H1 (cell line): Measurements from ENCODE around the gene CTBP2. TPM values are rescaled to one million over a fixed set of nuclear protein-coding genes. Genes with fewer than 3 reads are reported as not detected.
A peak's percentile ranks its signal among the peaks of the same experiment; 100 is the strongest.

Experiments
- CTCF ChIA-PET: fragments of 300-600 bp; sonication (Branson Sonifier 250); formaldehyde crosslinking; loops from one replicate; lab custom pipeline; 2021; ENCODE audit not compliant: partially characterized antibody; lab: Charles Lee
- POLR2A ChIA-PET: fragments of 300-600 bp; sonication (Branson Sonifier 250); formaldehyde crosslinking; loops from one replicate; lab custom pipeline; 2021; ENCODE audit warnings: inconsistent platforms; ENCODE audit not compliant: partially characterized antibody; lab: Charles Lee
- DNase-seq, 2 experiments: peaks; one replicate each; pipeline versions ENCODE4 v3.0.0 to v3.0.0-alpha.2; 2010 to 2022; ENCODE audit warnings: low spot score in 2 of 2, low read depth in 1 of 2, mixed read lengths in 1 of 2
- FAIRE-seq: peaks from 2 replicates; lab custom pipeline; 2011; peaks lifted over from hg19 to GRCh38; lab: Jason Lieb, UNC
- H2AFZ ChIP-seq: 2 replicates; pipeline ENCODE4 v1.8.1; 2012; ENCODE audit warnings: low read length, inconsistent platforms
- H2AK5ac ChIP-seq: 2 replicates; pipeline ENCODE4 v1.6.1; 2013; ENCODE audit warnings: low read depth, low read length
- H2BK120ac ChIP-seq: replicated peaks from 2 replicates; pipeline ENCODE3; 2013; ENCODE audit warnings: low read depth, low read length, inconsistent platforms
- H2BK12ac ChIP-seq: 2 replicates; pipeline ENCODE4 v1.6.1; 2013; ENCODE audit warnings: low read depth, low read length
- H2BK15ac ChIP-seq: 2 replicates; pipeline ENCODE4 v1.6.1; 2013; ENCODE audit warnings: low read length
- H2BK20ac ChIP-seq: 2 replicates; pipeline ENCODE4 v1.6.1; 2013; ENCODE audit warnings: low read length
- H2BK5ac ChIP-seq: 2 replicates; pipeline ENCODE4 v1.6.1; 2013; ENCODE audit warnings: low read depth, low read length
- H3K14ac ChIP-seq: 2 replicates; pipeline ENCODE4 v1.6.1; 2013; ENCODE audit warnings: inconsistent platforms; ENCODE audit not compliant: insufficient read length
- H3K18ac ChIP-seq: 2 replicates; pipeline ENCODE4 v1.6.1; 2013; ENCODE audit warnings: low read length; ENCODE audit errors: extremely low read depth
- H3K23ac ChIP-seq: 2 replicates; pipeline ENCODE4 v1.6.1; 2013; ENCODE audit warnings: inconsistent platforms; ENCODE audit not compliant: insufficient read length
- H3K23me2 ChIP-seq: 2 replicates; pipeline ENCODE4 v1.6.1; 2013; ENCODE audit warnings: low read depth, low read length
- H3K27ac ChIP-seq: 2 replicates; pipeline ENCODE4 v1.6.1; 2011; ENCODE audit warnings: low read depth, low read length, inconsistent platforms
- H3K27me3 ChIP-seq, 4 experiments: replicated peaks in 1 of 4; 1 replicate in 1 of 4; 2 replicates in 3 of 4; pipeline versions ENCODE4 v1.6.1 to v1.8.1; 2011 to 2013; ENCODE audit warnings: low read length in 3 of 4, mild to moderate bottlenecking in 3 of 4, inconsistent platforms in 2 of 4, mixed read lengths in 2 of 4, moderate library complexity in 1 of 4; ENCODE audit not compliant: control insufficient read depth in 3 of 4, insufficient read depth in 3 of 4; ENCODE audit errors: extremely low read depth in 1 of 4
- H3K36me3 ChIP-seq, 4 experiments: 2 replicates each; pipeline versions ENCODE4 v1.6.1 to v1.8.1; 2011 to 2013; ENCODE audit warnings: mild to moderate bottlenecking in 4 of 4, low read length in 3 of 4, moderate library complexity in 2 of 4, control low read depth in 1 of 4, inconsistent platforms in 1 of 4; ENCODE audit not compliant: insufficient read depth in 4 of 4, control insufficient read depth in 2 of 4
- H3K4ac ChIP-seq: replicated peaks from 2 replicates; pipeline ENCODE3; 2013; ENCODE audit warnings: low read length, low read depth, mixed read lengths, inconsistent platforms; ENCODE audit not compliant: insufficient read length
- H3K4me1 ChIP-seq, 4 experiments: replicated peaks in 1 of 4; 1 replicate in 1 of 4; 2 replicates in 3 of 4; pipeline versions ENCODE4 v1.6.1 to v1.8.1; 2011 to 2013; ENCODE audit warnings: low read length in 3 of 4, inconsistent platforms in 2 of 4, mixed read lengths in 1 of 4; ENCODE audit not compliant: insufficient read depth in 4 of 4, control insufficient read depth in 3 of 4
- H3K4me2 ChIP-seq, 2 experiments: 2 replicates each; pipeline versions ENCODE4 v1.6.1 to v1.8.1; 2011 to 2013; ENCODE audit warnings: low read depth in 2 of 2, low read length in 2 of 2, control low read depth in 1 of 2, inconsistent platforms in 1 of 2, mild to moderate bottlenecking in 1 of 2; ENCODE audit not compliant: insufficient read depth in 1 of 2
- H3K4me3 ChIP-seq, 4 experiments: fragments of 200-600, 300-600 bp in 1 of 4; sonication (generic), shearing (Covaris generic), sonication (Bioruptor Twin) in 1 of 4; 2 replicates each; pipeline versions ENCODE4 v1.5.1 to v1.8.1; 2011 to 2016; ENCODE audit warnings: low read length in 4 of 4, low read depth in 3 of 4, control low read depth in 2 of 4, inconsistent platforms in 2 of 4, mild to moderate bottlenecking in 2 of 4, mixed read lengths in 1 of 4, moderate library complexity in 1 of 4; ENCODE audit not compliant: insufficient read depth in 2 of 4; ENCODE audit errors: extremely low read depth in 1 of 4
- H3K56ac ChIP-seq: replicated peaks from 2 replicates; pipeline ENCODE3; 2013; ENCODE audit warnings: low read depth, mild to moderate bottlenecking, mixed read lengths, low read length, inconsistent platforms; ENCODE audit not compliant: insufficient read length
- H3K79me1 ChIP-seq: 2 replicates; pipeline ENCODE4 v1.6.1; 2013; ENCODE audit warnings: low read depth, low read length, control low read depth
- H3K79me2 ChIP-seq, 2 experiments: 2 replicates each; pipeline versions ENCODE4 v1.6.1 to v1.8.1; 2012 to 2013; ENCODE audit warnings: low read length in 2 of 2, mild to moderate bottlenecking in 2 of 2, inconsistent platforms in 1 of 2; ENCODE audit not compliant: insufficient read depth in 2 of 2, control insufficient read depth in 1 of 2
- H3K9ac ChIP-seq, 4 experiments: replicated peaks in 1 of 4; 1 replicate in 1 of 4; 2 replicates in 3 of 4; pipeline versions ENCODE4 v1.6.1 to v1.8.1; 2011 to 2013; ENCODE audit warnings: low read depth in 3 of 4, low read length in 3 of 4, control low read depth in 2 of 4, mild to moderate bottlenecking in 2 of 4, moderate library complexity in 2 of 4, inconsistent platforms in 1 of 4; ENCODE audit errors: extremely low read depth in 1 of 4
- H3K9me3 ChIP-seq, 2 experiments: 2 replicates each; pipeline versions ENCODE4 v1.6.1 to v1.8.1; 2012 to 2013; ENCODE audit warnings: mild to moderate bottlenecking in 2 of 2, moderate library complexity in 2 of 2, control low read depth in 1 of 2, inconsistent platforms in 1 of 2, low read depth in 1 of 2, low read length in 1 of 2, mixed read lengths in 1 of 2; ENCODE audit not compliant: insufficient read depth in 2 of 2
- H4K20me1 ChIP-seq, 2 experiments: replicated peaks in 1 of 2; 2 replicates each; pipeline versions ENCODE3 to v1.8.1; 2011 to 2013; ENCODE audit warnings: inconsistent platforms in 2 of 2, low read length in 2 of 2, mild to moderate bottlenecking in 1 of 2; ENCODE audit not compliant: insufficient read depth in 2 of 2, control insufficient read depth in 1 of 2
- H4K5ac ChIP-seq: 2 replicates; pipeline ENCODE4 v1.6.1; 2013; ENCODE audit warnings: low read length, low read depth, mixed read lengths, inconsistent platforms; ENCODE audit not compliant: insufficient read length
- H4K8ac ChIP-seq: 2 replicates; pipeline ENCODE4 v1.8.0; 2013; ENCODE audit warnings: mild to moderate bottlenecking, moderate library complexity, low read length, inconsistent platforms; ENCODE audit not compliant: insufficient read depth; ENCODE audit errors: extremely low read depth
- H4K91ac ChIP-seq: replicated peaks from 2 replicates; pipeline ENCODE3; 2013; ENCODE audit warnings: low read length, mixed read lengths, inconsistent platforms; ENCODE audit not compliant: insufficient read length
- CBX5 ChIP-seq: fragments of 300-800, 300-1000 bp; sonication (generic); IDR thresholded peaks from 2 replicates; pipeline ENCODE4 v1.7.1; 2016; ENCODE audit warnings: antibody characterized with exemption, low read length, low read depth
- JUND ChIP-seq: IDR thresholded peaks from 2 replicates; pipeline ENCODE4 v1.6.1; 2011; ENCODE audit warnings: mild to moderate bottlenecking, improper control_type of control experiment, low read length
- PHF8 ChIP-seq: fragments of 200-600 bp; sonication (generic); conservative IDR thresholded peaks from 2 replicates; pipeline ENCODE4 v1.7.1; 2012; ENCODE audit warnings: low read depth, mild to moderate bottlenecking, inconsistent platforms, low read length, moderate library complexity
- SIRT6 ChIP-seq: IDR thresholded peaks from one replicate; pipeline ENCODE4 v1.7.1; 2012; ENCODE audit warnings: low read length, inconsistent platforms
- SUZ12 ChIP-seq: fragments of 200-600 bp; sonication (generic); IDR thresholded peaks from 2 replicates; pipeline ENCODE4 v1.6.1; 2012; ENCODE audit warnings: mild to moderate bottlenecking, inconsistent platforms, low read length, moderate library complexity, mixed read lengths
- TEAD4 ChIP-seq: IDR thresholded peaks from 2 replicates; pipeline ENCODE4 v1.6.1; 2012; ENCODE audit warnings: low read depth, low read length, inconsistent platforms, mixed read lengths
- WGBS, 2 experiments: shearing (Covaris generic) in 1 of 2; methylation state at CpG; one replicate each; pipeline versions ENCODE4 v1.1.6 to v1.1.7; 2013 to 2015; ENCODE audit warnings: low lambda C conversion rate in 2 of 2, mixed read lengths in 2 of 2, inconsistent platforms in 1 of 2, low coverage in 1 of 2, missing lambda C conversion rate in 1 of 2; ENCODE audit not compliant: insufficient replicate concordance in 2 of 2, insufficient coverage in 1 of 2, insufficient read length in 1 of 2; ENCODE audit errors: extremely low coverage in 1 of 2, missing lambda C conversion rate in 1 of 2; 5-methylcytosine and 5-hydroxymethylcytosine counted together
- polyA plus RNA-seq, 7 experiments: library from polyadenylated mRNA; depleted of rRNA in 3 of 7; stranded (reverse) in 5 of 7; unstranded in 2 of 7; fragments of >200 nt in 5 of 7; fragments of 200-250 nt in 2 of 7; gene quantifications; 1 replicate in 5 of 7; 2 replicates in 1 of 7; 4 replicates in 1 of 7; pipeline versions ENCODE4 v1.2.1 to v1.2.3, GENCODE V29; 2011 to 2013; ENCODE audit warnings: missing spikeins in 2 of 7, mixed read lengths in 2 of 7
- total RNA-seq: library from RNA; stranded (reverse); fragmentation: NEBNext Ultra II Directional; extraction: Animal tissue kit (Norgen Biotek cat#: 25700); gene quantifications from 2 replicates; pipeline ENCODE4 v1.2.1, GENCODE V29; 2021

The CTBP2 gene
- total and polyA plus RNA-seq, 2 of the 8 experiments (the other 6 are each of a cell fraction or from before 2014, with no cell fraction given) = 208 to 221 TPM

GRCh38 chr10:124942317-124943169, 217.8 kb downstream of the CTBP2 start:
- FAIRE-seq = no peak
- H3K23me2 ChIP-seq = no peaks in the 10 kb centered on the region
- no peak overlapping the region for H2AFZ ChIP-seq
- H3K9me3 ChIP-seq = no peaks in the 10 kb centered on the region
- H3K18ac ChIP-seq = no peak overlapping the region
- H4K91ac ChIP-seq = no peak overlapping the region
- H2BK20ac ChIP-seq = no peak overlapping the region
- CTCF ChIA-PET = interaction anchor here (0.6 to 1.0 kb wide), 4 partner anchors 9 to 259 kb away, joined by 3 read pairs; no protein-coding TSS in a partner anchor
- no peak overlapping the region for H3K4me2 ChIP-seq
- no peak for TF ChIP-seq SUZ12
- no peak for TF ChIP-seq JUND
- no peak for TF ChIP-seq SIRT6
- TF ChIP-seq PHF8 = no peak
- TF ChIP-seq CBX5 = no peak
- no peak for TF ChIP-seq TEAD4
- TF ChIP-seq, all 59 proteins: peak for 0
- H3K27ac ChIP-seq = no peak overlapping the region
- H4K5ac ChIP-seq = no peak overlapping the region
- peaks cover 0 to 8% (median 2%) of the 10 kb centered on the region in 4 experiments; a peak in 2 of 8 replicates for H3K36me3 ChIP-seq
- H4K8ac ChIP-seq = no peak overlapping the region
- H3K4ac ChIP-seq = no peak overlapping the region
- H3K4me1 ChIP-seq = peaks cover 0 to 17% (median 9%) of the 10 kb centered on the region in 4 experiments; a peak in 4 of 7 replicates
- no peak overlapping the region for H3K4me3 ChIP-seq
- POLR2A ChIA-PET = interaction anchor here (0.8 to 1.6 kb wide), 2 partner anchors 9 to 27 kb away, joined by 3 to 4 read pairs; no protein-coding TSS in a partner anchor
- H2BK15ac ChIP-seq = no peak overlapping the region
- H3K14ac ChIP-seq = no peak overlapping the region
- 0 out of 2 replicates have a peak overlapping the region, but pooled peaks have one; percentile 27 for H2BK5ac ChIP-seq
- H3K79me2 ChIP-seq = peaks cover 7 to 98% of the 10 kb centered on the region in 2 experiments; a peak in 3 of 4 replicates
- H2AK5ac ChIP-seq = no peak overlapping the region
- no peaks in the 10 kb centered on the region for H3K27me3 ChIP-seq
- no peak overlapping the region for H3K9ac ChIP-seq
- WGBS, 2 experiments = 89% methylated on average over 11 of the region's 11 CpGs; no CpG with 5 or more reads in 1 of the 2 experiments
- peaks cover 3 to 13% of the 10 kb centered on the region in 2 experiments for H4K20me1 ChIP-seq
- no peak overlapping the region for H3K23ac ChIP-seq
- DNase-seq = no peak
- peaks cover 12% of the 10 kb centered on the region for H3K79me1 ChIP-seq
- H2BK12ac ChIP-seq = no peak overlapping the region
- no peak overlapping the region for H2BK120ac ChIP-seq
- H3K56ac ChIP-seq = no peak overlapping the region
